DND-41 (cell line): ENCODE data around the gene FCHO2.

ENCODE experiments used
- ATAC-seq: fragments of 200-7000 bp; cut with Tn5 transposase; 3 replicates; pipeline ENCODE4 v1.9.1; 2021; ENCODE audit warnings: low read depth; ENCODE audit not compliant: insufficient read depth
- DNase-seq: peaks from one replicate; pipeline ENCODE4 v3.0.0-alpha.2; 2020
- H2AFZ ChIP-seq: 2 replicates; pipeline ENCODE4 v1.6.0; 2012; ENCODE audit warnings: low read depth, low read length
- H3K27ac ChIP-seq: 2 replicates; pipeline ENCODE4 v1.5.1; 2012; ENCODE audit warnings: low read length, inconsistent platforms
- H3K27me3 ChIP-seq: fragments of 200-600 bp; sonication (generic); 2 replicates; pipeline ENCODE4 v1.6.0; 2012; ENCODE audit warnings: low read length, mild to moderate bottlenecking, inconsistent platforms; ENCODE audit not compliant: insufficient read depth, poor library complexity
- H3K36me3 ChIP-seq: 2 replicates; pipeline ENCODE4 v1.5.1; 2012; ENCODE audit warnings: low read length, inconsistent platforms; ENCODE audit not compliant: insufficient read depth
- H3K4me1 ChIP-seq: 2 replicates; pipeline ENCODE4 v1.5.1; 2012; ENCODE audit warnings: mild to moderate bottlenecking, low read length; ENCODE audit not compliant: insufficient read depth
- H3K4me2 ChIP-seq: 2 replicates; pipeline ENCODE4 v1.6.0; 2012; ENCODE audit warnings: mild to moderate bottlenecking, moderate library complexity, low read length, inconsistent platforms; ENCODE audit not compliant: insufficient read depth
- H3K4me3 ChIP-seq, 2 experiments: fragments of 200-600 bp in 1 of 2; shearing (Covaris generic) in 1 of 2; 2 replicates each; pipeline ENCODE4 v1.5.1; 2012 to 2016; ENCODE audit warnings: inconsistent platforms in 2 of 2, low read length in 2 of 2, mild to moderate bottlenecking in 2 of 2, low read depth in 1 of 2, moderate library complexity in 1 of 2
- H3K79me2 ChIP-seq: 2 replicates; pipeline ENCODE4 v1.6.0; 2012; ENCODE audit warnings: low read length, inconsistent platforms; ENCODE audit not compliant: insufficient read depth
- H3K9ac ChIP-seq: 2 replicates; pipeline ENCODE4 v1.6.0; 2012; ENCODE audit warnings: low read depth, mild to moderate bottlenecking, inconsistent platforms, low read length, moderate library complexity
- H3K9me3 ChIP-seq: 2 replicates; pipeline ENCODE4 v1.5.1; 2012; ENCODE audit warnings: low read length, moderate library complexity, mild to moderate bottlenecking, inconsistent platforms; ENCODE audit not compliant: insufficient read depth, severe bottlenecking
- H4K20me1 ChIP-seq: 2 replicates; pipeline ENCODE4 v1.6.0; 2012; ENCODE audit warnings: low read length; ENCODE audit not compliant: insufficient read depth
- EZH2 ChIP-seq: IDR thresholded peaks from 3 replicates; pipeline ENCODE4 v1.6.1; 2012; ENCODE audit warnings: borderline replicate concordance, low read depth, mild to moderate bottlenecking, moderate library complexity, low read length, inconsistent platforms; ENCODE audit not compliant: severe bottlenecking
- TF ChIP-seq, protein P1 (sequence below): IDR thresholded peaks from 2 replicates; pipeline ENCODE4 v1.5.1; 2012; ENCODE audit warnings: borderline replicate concordance, low read length, moderate library complexity, mild to moderate bottlenecking; ENCODE audit not compliant: poor library complexity, severe bottlenecking; ENCODE audit errors: extremely low read depth

Gene FCHO2

DNA sequence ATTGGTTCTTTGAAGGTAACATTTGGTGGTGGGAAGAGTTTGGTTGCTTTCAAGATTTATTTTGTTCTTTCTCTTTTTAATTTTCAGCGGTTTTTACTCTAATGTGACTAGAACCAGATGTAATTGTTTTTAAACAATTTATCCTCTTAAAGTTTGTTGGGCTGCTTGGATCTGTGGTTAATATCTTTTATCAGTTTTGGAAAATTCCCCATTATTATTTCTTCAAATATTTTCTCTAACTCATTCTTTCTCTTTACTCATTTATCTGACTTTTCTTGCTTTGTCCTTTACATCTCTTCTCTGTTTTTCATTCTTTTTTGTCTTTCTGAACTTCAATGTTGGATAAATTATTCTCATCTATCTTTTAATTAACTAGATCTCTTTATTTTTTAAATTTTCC is 29.9 kb downstream of the FCHO2 start:
- Histone ChIP-seq H3K27me3 (no peaks in the 10 kb centered on the region), H4K20me1 (no peaks in the 10 kb centered on the region), H3K4me3 (no peak overlapping the region), H3K9me3 (no peaks in the 10 kb centered on the region), H3K9ac (no peak overlapping the region), H3K36me3 (no peaks in the 10 kb centered on the region), H3K27ac (no peak overlapping the region), H3K79me2 (no peaks in the 10 kb centered on the region), H3K4me1 (no peaks in the 10 kb centered on the region), H3K4me2 (no peak overlapping the region), H2AFZ (no peak overlapping the region)
- DNase-seq (no peak), ATAC-seq (no peak)
- TF ChIP-seq EZH2: no peak
- TF ChIP-seq, protein P1, sequence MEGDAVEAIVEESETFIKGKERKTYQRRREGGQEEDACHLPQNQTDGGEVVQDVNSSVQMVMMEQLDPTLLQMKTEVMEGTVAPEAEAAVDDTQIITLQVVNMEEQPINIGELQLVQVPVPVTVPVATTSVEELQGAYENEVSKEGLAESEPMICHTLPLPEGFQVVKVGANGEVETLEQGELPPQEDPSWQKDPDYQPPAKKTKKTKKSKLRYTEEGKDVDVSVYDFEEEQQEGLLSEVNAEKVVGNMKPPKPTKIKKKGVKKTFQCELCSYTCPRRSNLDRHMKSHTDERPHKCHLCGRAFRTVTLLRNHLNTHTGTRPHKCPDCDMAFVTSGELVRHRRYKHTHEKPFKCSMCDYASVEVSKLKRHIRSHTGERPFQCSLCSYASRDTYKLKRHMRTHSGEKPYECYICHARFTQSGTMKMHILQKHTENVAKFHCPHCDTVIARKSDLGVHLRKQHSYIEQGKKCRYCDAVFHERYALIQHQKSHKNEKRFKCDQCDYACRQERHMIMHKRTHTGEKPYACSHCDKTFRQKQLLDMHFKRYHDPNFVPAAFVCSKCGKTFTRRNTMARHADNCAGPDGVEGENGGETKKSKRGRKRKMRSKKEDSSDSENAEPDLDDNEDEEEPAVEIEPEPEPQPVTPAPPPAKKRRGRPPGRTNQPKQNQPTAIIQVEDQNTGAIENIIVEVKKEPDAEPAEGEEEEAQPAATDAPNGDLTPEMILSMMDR: no peak

- H3K27ac ChIP-seq: no peak overlapping the region
- H3K9ac ChIP-seq: no peak overlapping the region
- no peaks in the 10 kb centered on the region for H3K9me3 ChIP-seq
- no peaks in the 10 kb centered on the region for H3K79me2 ChIP-seq
- H4K20me1 ChIP-seq: no peaks in the 10 kb centered on the region
- H3K36me3 ChIP-seq: no peaks in the 10 kb centered on the region
- TF ChIP-seq, protein P1: no peak
- TF ChIP-seq EZH2: no peak
- H3K27me3 ChIP-seq: peaks cover 3% of the 10 kb centered on the region
- no peak for ATAC-seq
- H3K4me2 ChIP-seq: no peak overlapping the region
- H3K4me1 ChIP-seq: no peaks in the 10 kb centered on the region; the same call in 1 of the 2 replicates
- no peak overlapping the region for H3K4me3 ChIP-seq
- no peak overlapping the region for H2AFZ ChIP-seq
- no peak for DNase-seq
Measured at GRCh38 chr5:72988769-72989168, 32.9 kb downstream of the FCHO2 start.

DNA sequence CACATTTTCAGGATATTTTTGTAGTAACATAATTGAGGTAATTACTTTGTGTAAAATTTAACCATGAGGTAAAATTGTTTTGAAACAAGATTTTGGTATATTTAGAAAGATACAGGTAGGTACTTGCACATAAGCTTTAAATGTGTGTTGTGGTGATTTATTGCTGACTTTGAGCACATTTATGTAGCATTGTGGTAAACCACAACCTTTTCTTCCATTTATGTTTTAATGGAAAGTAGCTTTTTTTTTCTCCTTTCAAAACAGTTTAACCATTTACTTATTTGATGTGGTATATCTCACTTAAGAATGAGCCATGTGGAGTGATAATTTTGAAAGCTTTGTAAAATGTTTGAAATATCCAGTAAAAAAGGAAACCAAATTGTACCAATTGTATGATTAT is 35.6 kb downstream of the FCHO2 start:
- no peak overlapping the region for H2AFZ ChIP-seq
- DNase-seq: no peak
- no peaks in the 10 kb centered on the region; the same call in 1 of the 2 replicates for H3K4me1 ChIP-seq
- H3K27me3 ChIP-seq: peaks cover 3% of the 10 kb centered on the region
- H3K79me2 ChIP-seq: no peaks in the 10 kb centered on the region
- peak; percentile 76 for ATAC-seq
- no peak overlapping the region for H3K4me3 ChIP-seq
- H3K9me3 ChIP-seq: no peaks in the 10 kb centered on the region
- H3K9ac ChIP-seq: no peak overlapping the region
- H3K27ac ChIP-seq: no peak overlapping the region
- no peak overlapping the region for H3K4me2 ChIP-seq
- H4K20me1 ChIP-seq: no peaks in the 10 kb centered on the region
- TF ChIP-seq EZH2: no peak
- TF ChIP-seq, protein P1: no peak
- H3K36me3 ChIP-seq: no peaks in the 10 kb centered on the region

- Histone ChIP-seq H3K36me3 (no peaks in the 10 kb centered on the region), H3K4me3 (no peak overlapping the region), H3K9me3 (no peaks in the 10 kb centered on the region), H2AFZ (no peak overlapping the region), H3K4me1 (no peaks in the 10 kb centered on the region; the same call in 1 of the 2 replicates), H4K20me1 (peaks cover 2% of the 10 kb centered on the region; the same call in 1 of the 2 replicates), H3K4me2 (no peak overlapping the region), H3K79me2 (no peaks in the 10 kb centered on the region), H3K9ac (no peak overlapping the region), H3K27me3 (peaks cover 3% of the 10 kb centered on the region), H3K27ac (no peak overlapping the region)
- DNase-seq (no peak), ATAC-seq (no peak)
- TF ChIP-seq, protein P1: no peak
- TF ChIP-seq EZH2: no peak
Measured at GRCh38 chr5:72994578-72994977, 38.7 kb downstream of the FCHO2 start.
